Endodermal cell (in vitro differentiated cells): ENCODE results near the gene PIAS2. TPM values are rescaled to one million over a fixed set of nuclear protein-coding genes. Genes with fewer than 3 reads are reported as not detected.

ENCODE experiments used
- DNase-seq: peaks from one replicate; pipeline ENCODE4 v3.0.0-alpha.2; 2017
- H3K27ac ChIP-seq: 2 replicates; pipeline ENCODE4 v1.5.1; 2013; ENCODE audit warnings: mild to moderate bottlenecking, low read depth, low read length, moderate library complexity
- H3K27me3 ChIP-seq: 2 replicates; pipeline ENCODE4 v1.6.1; 2013; ENCODE audit warnings: mild to moderate bottlenecking, low read length, moderate library complexity; ENCODE audit not compliant: insufficient read depth, control insufficient read depth, poor library complexity, severe bottlenecking
- H3K36me3 ChIP-seq: 2 replicates; pipeline ENCODE4 v1.7.0; 2013; ENCODE audit warnings: mild to moderate bottlenecking, low read length, moderate library complexity; ENCODE audit not compliant: control insufficient read depth, insufficient read depth
- H3K4me1 ChIP-seq: one replicate; pipeline ENCODE4 v1.7.0; 2013; ENCODE audit warnings: low read length; ENCODE audit not compliant: control insufficient read depth, insufficient read depth
- H3K4me3 ChIP-seq: 2 replicates; pipeline ENCODE4 v1.5.1; 2013; ENCODE audit warnings: mild to moderate bottlenecking, low read length, moderate library complexity
- H3K9ac ChIP-seq: 2 replicates; pipeline ENCODE4 v1.6.1; 2013; ENCODE audit warnings: mild to moderate bottlenecking, low read length, moderate library complexity; ENCODE audit not compliant: poor library complexity, severe bottlenecking; ENCODE audit errors: extremely low read depth
- H3K9me3 ChIP-seq: 2 replicates; pipeline ENCODE4 v1.6.1; 2013; ENCODE audit warnings: mild to moderate bottlenecking, low read length, moderate library complexity; ENCODE audit not compliant: control insufficient read depth
- H3K27ac Mint-ChIP-seq: 2 replicates; pipeline ENCODE4 v1.8.0; 2020; ENCODE audit warnings: mixed read lengths
- H3K27me3 Mint-ChIP-seq: 2 replicates; pipeline ENCODE4 v1.8.0; 2021; ENCODE audit warnings: mild to moderate bottlenecking, mixed read lengths; ENCODE audit not compliant: insufficient read depth
- H3K36me3 Mint-ChIP-seq: 2 replicates; pipeline ENCODE4 v1.8.0; 2020; ENCODE audit warnings: low read depth, mixed read lengths
- H3K4me1 Mint-ChIP-seq: 2 replicates; pipeline ENCODE4 v1.8.0; 2020; ENCODE audit warnings: mixed read lengths
- H3K4me3 Mint-ChIP-seq: 2 replicates; pipeline ENCODE4 v1.8.0; 2020; ENCODE audit warnings: mild to moderate bottlenecking, moderate library complexity, mixed read lengths
- H3K9me3 Mint-ChIP-seq: 2 replicates; pipeline ENCODE4 v1.8.0; 2020; ENCODE audit warnings: mild to moderate bottlenecking, mixed read lengths
- WGBS, 2 experiments: methylation state at CpG; one replicate each; pipeline versions ENCODE4 v1.1.5 to v1.1.7; 2013; ENCODE audit warnings: missing lambda C conversion rate in 2 of 2, mixed read lengths in 1 of 2; ENCODE audit not compliant: insufficient coverage in 1 of 2, insufficient read length in 1 of 2; 5-methylcytosine and 5-hydroxymethylcytosine counted together
- total RNA-seq, 2 donors: library from RNA; stranded (reverse); fragmentation: NEBNext Ultra II Directional in 1 of 2; extraction: Animal tissue kit (Norgen Biotek cat#: 25700) in 1 of 2; gene quantifications; 2 replicates in 1 of 2; 3 replicates in 1 of 2; pipeline ENCODE4 v1.2.1, GENCODE V29; 2021
- TF ChIP-seq, protein P1 (sequence below): fragments of 200-600 bp; sonication (generic); conservative IDR thresholded peaks from 2 replicates; pipeline ENCODE4 v1.5.0; 2021; ENCODE audit warnings: antibody characterized with exemption, mild to moderate bottlenecking

Gene PIAS2
- total RNA-seq, 2 donors from 2014 or later: 34.8 to 52.0 TPM

DNA sequence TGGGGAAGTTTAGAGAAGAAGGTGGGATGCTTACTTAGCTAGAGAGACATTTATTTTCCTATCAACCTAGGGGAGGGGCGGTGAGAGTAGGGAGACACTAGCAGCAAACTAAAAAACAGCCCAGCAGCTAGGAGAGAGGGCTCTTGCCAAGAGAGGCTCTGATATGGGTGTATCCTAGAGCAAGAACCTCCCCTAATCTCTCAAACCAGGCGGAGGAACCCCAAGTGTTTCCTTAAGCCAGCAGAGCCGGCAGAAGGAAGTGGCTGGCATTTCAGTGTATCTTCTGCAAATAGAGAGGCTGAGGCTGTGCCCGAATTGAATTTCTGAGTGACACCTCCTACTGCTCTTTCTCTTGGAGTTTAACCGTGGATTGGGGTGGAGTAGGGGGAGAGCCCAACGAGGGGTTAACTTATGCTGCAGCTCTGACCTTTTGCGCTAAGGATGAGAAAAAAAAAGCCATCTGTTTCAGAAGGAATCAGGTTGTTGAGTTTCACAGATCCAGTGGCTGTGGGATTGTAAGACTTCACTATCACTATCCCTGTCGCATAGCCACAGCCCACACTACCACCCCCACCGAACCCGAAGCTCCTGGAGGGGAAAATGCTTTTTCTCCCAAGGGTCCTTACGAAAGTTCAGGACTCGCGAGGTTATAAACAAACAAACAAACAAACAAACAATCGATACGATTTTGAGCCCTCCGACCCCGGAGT is 161.8 kb downstream of the PIAS2 start:
- H3K27ac Mint-ChIP-seq: no peak overlapping the region
- peaks cover 76% of the 10 kb centered on the region for H3K27me3 ChIP-seq
- H3K4me3 Mint-ChIP-seq: peak overlapping the region; percentile 63
- H3K9ac ChIP-seq: no peak overlapping the region
- H3K4me3 ChIP-seq: no peak overlapping the region
- peaks cover 82% of the 10 kb centered on the region for H3K27me3 Mint-ChIP-seq
- no peaks in the 10 kb centered on the region for H3K9me3 Mint-ChIP-seq
- TF ChIP-seq, protein P1, sequence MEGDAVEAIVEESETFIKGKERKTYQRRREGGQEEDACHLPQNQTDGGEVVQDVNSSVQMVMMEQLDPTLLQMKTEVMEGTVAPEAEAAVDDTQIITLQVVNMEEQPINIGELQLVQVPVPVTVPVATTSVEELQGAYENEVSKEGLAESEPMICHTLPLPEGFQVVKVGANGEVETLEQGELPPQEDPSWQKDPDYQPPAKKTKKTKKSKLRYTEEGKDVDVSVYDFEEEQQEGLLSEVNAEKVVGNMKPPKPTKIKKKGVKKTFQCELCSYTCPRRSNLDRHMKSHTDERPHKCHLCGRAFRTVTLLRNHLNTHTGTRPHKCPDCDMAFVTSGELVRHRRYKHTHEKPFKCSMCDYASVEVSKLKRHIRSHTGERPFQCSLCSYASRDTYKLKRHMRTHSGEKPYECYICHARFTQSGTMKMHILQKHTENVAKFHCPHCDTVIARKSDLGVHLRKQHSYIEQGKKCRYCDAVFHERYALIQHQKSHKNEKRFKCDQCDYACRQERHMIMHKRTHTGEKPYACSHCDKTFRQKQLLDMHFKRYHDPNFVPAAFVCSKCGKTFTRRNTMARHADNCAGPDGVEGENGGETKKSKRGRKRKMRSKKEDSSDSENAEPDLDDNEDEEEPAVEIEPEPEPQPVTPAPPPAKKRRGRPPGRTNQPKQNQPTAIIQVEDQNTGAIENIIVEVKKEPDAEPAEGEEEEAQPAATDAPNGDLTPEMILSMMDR: no peak
- no peak overlapping the region for H3K27ac ChIP-seq
- no peaks in the 10 kb centered on the region for H3K36me3 Mint-ChIP-seq
- WGBS, 2 experiments: 26 to 42% methylated on average over 7 to 17 of the region's 17 CpGs
- H3K4me1 Mint-ChIP-seq: peaks cover 16% of the 10 kb centered on the region
- peak; percentile 53 for DNase-seq
- no peaks in the 10 kb centered on the region for H3K9me3 ChIP-seq
- no peaks in the 10 kb centered on the region for H3K36me3 ChIP-seq
- H3K4me1 ChIP-seq: peaks cover 3% of the 10 kb centered on the region

DNA sequence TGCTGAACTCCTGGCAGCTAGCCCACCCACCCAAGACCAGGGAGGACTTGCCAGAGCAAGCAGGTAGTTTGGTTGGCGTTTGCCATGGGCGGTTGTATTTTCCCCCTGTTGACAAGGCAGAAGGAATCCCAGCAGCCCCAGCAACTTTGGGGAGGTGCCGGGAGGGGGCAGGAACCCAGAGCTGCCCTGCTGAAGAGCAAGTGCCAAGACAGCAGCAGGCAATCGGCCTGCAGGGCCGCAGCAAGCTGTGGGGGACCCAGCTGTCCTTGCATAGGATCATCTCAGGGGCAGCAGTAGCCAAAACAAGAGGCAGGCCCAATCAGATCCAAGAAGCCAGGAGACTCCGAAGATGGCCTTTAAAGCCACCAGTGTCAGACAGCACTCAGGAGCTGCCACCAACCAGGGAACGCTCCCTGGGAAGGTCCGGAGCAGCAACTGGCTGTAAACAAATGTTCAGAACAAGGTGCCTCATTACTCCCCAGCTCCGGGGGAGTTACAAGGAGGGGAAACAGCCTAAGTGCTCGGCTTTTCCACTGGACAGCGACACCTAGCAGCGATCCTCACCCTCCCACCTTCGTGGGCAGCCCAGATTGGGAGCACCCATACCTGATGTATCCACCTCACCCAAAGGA is 162.5 kb downstream of the PIAS2 start:
- peaks cover 72% of the 10 kb centered on the region for H3K27me3 ChIP-seq
- H3K27me3 Mint-ChIP-seq: peaks cover 77% of the 10 kb centered on the region
- H3K36me3 ChIP-seq: no peaks in the 10 kb centered on the region
- 68 to 82% methylated on average over 6 to 13 of the region's 13 CpGs for WGBS, 2 experiments
- H3K27ac ChIP-seq: no peak overlapping the region
- H3K4me3 ChIP-seq: no peak overlapping the region
- peak; percentile 80 for DNase-seq
- no peak overlapping the region for H3K4me3 Mint-ChIP-seq
- no peaks in the 10 kb centered on the region for H3K36me3 Mint-ChIP-seq
- peaks cover 3% of the 10 kb centered on the region for H3K4me1 ChIP-seq
- H3K4me1 Mint-ChIP-seq: peaks cover 16% of the 10 kb centered on the region
- no peak overlapping the region for H3K9ac ChIP-seq
- no peaks in the 10 kb centered on the region for H3K9me3 Mint-ChIP-seq
- H3K27ac Mint-ChIP-seq: no peak overlapping the region
- TF ChIP-seq, protein P1: peak; percentile 68
- no peaks in the 10 kb centered on the region for H3K9me3 ChIP-seq

DNA sequence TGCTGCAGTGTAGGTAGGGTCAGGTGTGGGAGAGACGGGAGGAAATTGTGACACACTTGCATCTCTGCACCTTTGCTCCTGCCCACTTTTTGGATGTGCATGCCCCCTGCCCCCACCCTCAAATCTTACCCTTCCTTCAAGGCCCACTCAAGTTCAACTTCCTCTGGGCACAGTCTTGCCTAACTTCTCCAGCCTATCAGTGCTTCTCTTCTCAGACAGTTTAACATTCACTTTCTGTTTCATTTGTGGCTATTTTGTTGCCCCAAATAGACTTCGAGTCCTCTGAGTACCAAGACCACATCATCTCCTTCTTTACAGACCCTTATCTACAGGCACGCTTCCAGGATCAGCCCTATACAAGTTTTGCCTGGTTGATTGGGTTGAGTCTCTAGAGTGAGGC is 163.1 kb downstream of the PIAS2 start:
- Mint-ChIP-seq H3K4me3 (no peak overlapping the region), H3K36me3 (no peaks in the 10 kb centered on the region), H3K27me3 (peaks cover 72% of the 10 kb centered on the region), H3K9me3 (no peaks in the 10 kb centered on the region), H3K4me1 (peaks cover 16% of the 10 kb centered on the region), H3K27ac (no peak overlapping the region)
- WGBS, 2 experiments: 76 to 92% methylated on average over 2 to 3 of the region's 3 CpGs
- H3K4me1 ChIP-seq: peaks cover 3% of the 10 kb centered on the region
- H3K27ac ChIP-seq: no peak overlapping the region
- DNase-seq: no peak
- no peak overlapping the region for H3K9ac ChIP-seq
- no peaks in the 10 kb centered on the region for H3K9me3 ChIP-seq
- TF ChIP-seq, protein P1: no peak
- H3K4me3 ChIP-seq: no peak overlapping the region
- peaks cover 69% of the 10 kb centered on the region for H3K27me3 ChIP-seq
- no peaks in the 10 kb centered on the region for H3K36me3 ChIP-seq

Other genes starting within 250 kb of the PIAS2 start
- gene ST8SIA5, start 160.5 kb downstream of the PIAS2 start, total RNA-seq: under 1 TPM; 0.24 to 0.73 TPM
- 1 to 10 TPM; 4.2 to 6.4 TPM for gene KATNAL2, start 95 bp upstream of the PIAS2 start, total RNA-seq
- not detected for gene ELOA2, start 118.1 kb upstream of the PIAS2 start, total RNA-seq
- gene HDHD2, start 233.0 kb upstream of the PIAS2 start, total RNA-seq: 10 to 100 TPM; 53.6 to 76.8 TPM